ENCODE measurements around the gene COL6A1. TPM values are rescaled to one million over a fixed set of nuclear protein-coding genes. Genes with fewer than 3 reads are reported as not detected.

Gene COL6A1
- total RNA-seq, 1 donor from 2014 or later = 0.37 TPM

- no peak for DNase-seq (ENCODE audit: low spot score)
- Mint-ChIP-seq H3K9me3 (no peaks in the 10 kb centered on the region), H3K4me1 (ENCODE audit: low read depth) (no peaks in the 10 kb centered on the region), H3K4me3 (ENCODE audit: low read depth) (no peak overlapping the region), H3K27me3 (ENCODE audit: low read depth) (no peaks in the 10 kb centered on the region), H3K36me3 (ENCODE audit: low read depth) (no peaks in the 10 kb centered on the region), H3K27ac (no peak overlapping the region)
- intact Hi-C loops (cut with micrococcal nuclease) = no loop called here
Observed at GRCh38 chr21:45992301-45993209, 11.0 kb downstream of the COL6A1 start.

- H3K4me1 Mint-ChIP-seq (ENCODE audit: low read depth) = no peaks in the 10 kb centered on the region
- no peaks in the 10 kb centered on the region for H3K9me3 Mint-ChIP-seq
- no peak overlapping the region for H3K4me3 Mint-ChIP-seq (ENCODE audit: low read depth)
- H3K36me3 Mint-ChIP-seq (ENCODE audit: low read depth) = no peaks in the 10 kb centered on the region
- no peak for DNase-seq (ENCODE audit: low spot score)
- intact Hi-C loops (cut with micrococcal nuclease) = no loop called here
- no peak overlapping the region for H3K27ac Mint-ChIP-seq
- H3K27me3 Mint-ChIP-seq (ENCODE audit: low read depth) = no peaks in the 10 kb centered on the region
Observed at GRCh38 chr21:45993210-45994085, 11.9 kb downstream of the COL6A1 start.

GRCh38 chr21:45994086-45994661, 12.6 kb downstream of the COL6A1 start:
- H3K27me3 Mint-ChIP-seq (ENCODE audit: low read depth) = no peaks in the 10 kb centered on the region
- intact Hi-C loops (cut with micrococcal nuclease) = no loop called here

GRCh38 chr21:45994759-45995685, 13.5 kb downstream of the COL6A1 start:
- intact Hi-C loops (cut with micrococcal nuclease) = no loop called here
- no peak overlapping the region for H3K27ac Mint-ChIP-seq
- no peaks in the 10 kb centered on the region for H3K27me3 Mint-ChIP-seq (ENCODE audit: low read depth)
- H3K36me3 Mint-ChIP-seq (ENCODE audit: low read depth) = no peaks in the 10 kb centered on the region
- no peak overlapping the region for H3K4me3 Mint-ChIP-seq (ENCODE audit: low read depth)
- no peak for DNase-seq (ENCODE audit: low spot score)
- no peaks in the 10 kb centered on the region for H3K9me3 Mint-ChIP-seq
- no peaks in the 10 kb centered on the region for H3K4me1 Mint-ChIP-seq (ENCODE audit: low read depth)

More at GRCh38 chr21:45994086-45994661, 12.6 kb downstream of the COL6A1 start:
- H3K4me3 Mint-ChIP-seq (ENCODE audit: low read depth) = no peak overlapping the region
- no peak for DNase-seq (ENCODE audit: low spot score)
- no peak overlapping the region for H3K27ac Mint-ChIP-seq
- no peaks in the 10 kb centered on the region for H3K9me3 Mint-ChIP-seq
- H3K36me3 Mint-ChIP-seq (ENCODE audit: low read depth) = no peaks in the 10 kb centered on the region
- no peaks in the 10 kb centered on the region for H3K4me1 Mint-ChIP-seq (ENCODE audit: low read depth)

- no peak for DNase-seq (ENCODE audit: low spot score)
- H3K4me3 Mint-ChIP-seq (ENCODE audit: low read depth) = no peak overlapping the region
Observed at GRCh38 chr21:45995686-45996179, 14.2 kb downstream of the COL6A1 start.

GRCh38 chr21:45996311-45997204, 15.0 kb downstream of the COL6A1 start:
- intact Hi-C loops (cut with micrococcal nuclease) = no loop called here
- no peak overlapping the region for H3K27ac Mint-ChIP-seq
- H3K27me3 Mint-ChIP-seq (ENCODE audit: low read depth) = no peaks in the 10 kb centered on the region
- no peaks in the 10 kb centered on the region for H3K36me3 Mint-ChIP-seq (ENCODE audit: low read depth)
- no peaks in the 10 kb centered on the region for H3K9me3 Mint-ChIP-seq
- DNase-seq (ENCODE audit: low spot score) = no peak
- H3K4me1 Mint-ChIP-seq (ENCODE audit: low read depth) = no peaks in the 10 kb centered on the region
- no peak overlapping the region for H3K4me3 Mint-ChIP-seq (ENCODE audit: low read depth)

More at GRCh38 chr21:45995686-45996179, 14.2 kb downstream of the COL6A1 start:
- no peaks in the 10 kb centered on the region for H3K4me1 Mint-ChIP-seq (ENCODE audit: low read depth)
- no peaks in the 10 kb centered on the region for H3K9me3 Mint-ChIP-seq
- no peak overlapping the region for H3K27ac Mint-ChIP-seq
- H3K36me3 Mint-ChIP-seq (ENCODE audit: low read depth) = no peaks in the 10 kb centered on the region
- H3K27me3 Mint-ChIP-seq (ENCODE audit: low read depth) = no peaks in the 10 kb centered on the region
- intact Hi-C loops (cut with micrococcal nuclease) = no loop called here

GRCh38 chr21:45997205-45997494, 15.6 kb downstream of the COL6A1 start:
- Mint-ChIP-seq H3K27me3 (ENCODE audit: low read depth) (no peaks in the 10 kb centered on the region), H3K4me3 (ENCODE audit: low read depth) (no peak overlapping the region), H3K36me3 (ENCODE audit: low read depth) (no peaks in the 10 kb centered on the region), H3K9me3 (no peaks in the 10 kb centered on the region), H3K27ac (no peak overlapping the region), H3K4me1 (ENCODE audit: low read depth) (no peaks in the 10 kb centered on the region)
- intact Hi-C loops (cut with micrococcal nuclease) = no loop called here
- DNase-seq (ENCODE audit: low spot score) = no peak

GRCh38 chr21:45997495-45998275, 16.1 kb downstream of the COL6A1 start:
- Mint-ChIP-seq H3K27me3 (ENCODE audit: low read depth) (no peaks in the 10 kb centered on the region), H3K9me3 (no peaks in the 10 kb centered on the region), H3K36me3 (ENCODE audit: low read depth) (no peaks in the 10 kb centered on the region), H3K27ac (no peak overlapping the region), H3K4me1 (ENCODE audit: low read depth) (no peaks in the 10 kb centered on the region), H3K4me3 (ENCODE audit: low read depth) (no peak overlapping the region)
- no peak for DNase-seq (ENCODE audit: low spot score)
- intact Hi-C loops (cut with micrococcal nuclease) = no loop called here

GRCh38 chr21:45998276-45998701, 16.7 kb downstream of the COL6A1 start:
- no peaks in the 10 kb centered on the region for H3K27me3 Mint-ChIP-seq (ENCODE audit: low read depth)
- no peaks in the 10 kb centered on the region for H3K4me1 Mint-ChIP-seq (ENCODE audit: low read depth)
- no peak for DNase-seq (ENCODE audit: low spot score)

GRCh38 chr21:45998871-45999580, 17.5 kb downstream of the COL6A1 start:
- H3K36me3 Mint-ChIP-seq (ENCODE audit: low read depth) = no peaks in the 10 kb centered on the region
- H3K4me1 Mint-ChIP-seq (ENCODE audit: low read depth) = no peaks in the 10 kb centered on the region
- intact Hi-C loops (cut with micrococcal nuclease) = no loop called here
- H3K27me3 Mint-ChIP-seq (ENCODE audit: low read depth) = no peaks in the 10 kb centered on the region
- no peak overlapping the region for H3K4me3 Mint-ChIP-seq (ENCODE audit: low read depth)
- H3K27ac Mint-ChIP-seq = no peak overlapping the region
- no peaks in the 10 kb centered on the region for H3K9me3 Mint-ChIP-seq
- DNase-seq (ENCODE audit: low spot score) = no peak

More at GRCh38 chr21:45998276-45998701, 16.7 kb downstream of the COL6A1 start:
- Mint-ChIP-seq H3K4me3 (ENCODE audit: low read depth) (no peak overlapping the region), H3K9me3 (no peaks in the 10 kb centered on the region), H3K27ac (no peak overlapping the region), H3K36me3 (ENCODE audit: low read depth) (no peaks in the 10 kb centered on the region)
- intact Hi-C loops (cut with micrococcal nuclease) = no loop called here

All from activated T-helper 2 cell treated with anti-CD3 and anti-CD28 coated beads, Interferon-gamma antibody, Interleukin-2, Interleukin-4, amounts not matched to agents 10 μg/mL and 5 μg/mL and 100 μg/mL, durations not matched to agents 14 hours and 24 hours and 36 hours (primary cell).